HG03442 (cell line): ENCODE results near the gene RCAN3.
"Not testable (repeated sequence)": the region's sequence is repeated elsewhere in the genome, so short reads cannot be mapped to it uniquely, and the experiment has no call there.

ENCODE experiments used
- ATAC-seq: cut with Tn5 transposase; IDR thresholded peaks from one replicate; pipeline ENCODE4 v1.9.1; 2021; ENCODE audit warnings: mild to moderate bottlenecking, moderate library complexity; ENCODE audit not compliant: unreplicated experiment

Gene RCAN3

DNA sequence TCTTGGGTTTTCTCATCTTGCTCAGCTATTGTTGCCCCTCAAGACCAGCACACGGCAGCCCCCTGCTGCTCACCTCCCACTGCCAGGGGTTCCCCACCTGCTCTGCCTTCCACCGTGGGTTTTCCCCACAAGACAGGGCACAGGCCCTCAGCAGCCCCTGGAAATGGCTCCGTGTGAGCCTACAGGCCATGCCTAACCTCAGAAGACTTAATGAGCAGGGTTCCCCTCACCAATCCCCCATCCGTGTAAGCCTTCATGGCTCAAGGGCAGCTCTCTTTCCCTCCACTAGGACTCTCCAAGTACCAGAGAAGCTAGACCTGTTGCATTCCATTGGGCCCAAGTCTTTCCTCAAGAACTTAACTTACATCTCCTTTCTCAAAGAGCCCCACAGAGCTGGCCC, 18.4 kb upstream of the RCAN3 start:
- no peak for ATAC-seq

DNA sequence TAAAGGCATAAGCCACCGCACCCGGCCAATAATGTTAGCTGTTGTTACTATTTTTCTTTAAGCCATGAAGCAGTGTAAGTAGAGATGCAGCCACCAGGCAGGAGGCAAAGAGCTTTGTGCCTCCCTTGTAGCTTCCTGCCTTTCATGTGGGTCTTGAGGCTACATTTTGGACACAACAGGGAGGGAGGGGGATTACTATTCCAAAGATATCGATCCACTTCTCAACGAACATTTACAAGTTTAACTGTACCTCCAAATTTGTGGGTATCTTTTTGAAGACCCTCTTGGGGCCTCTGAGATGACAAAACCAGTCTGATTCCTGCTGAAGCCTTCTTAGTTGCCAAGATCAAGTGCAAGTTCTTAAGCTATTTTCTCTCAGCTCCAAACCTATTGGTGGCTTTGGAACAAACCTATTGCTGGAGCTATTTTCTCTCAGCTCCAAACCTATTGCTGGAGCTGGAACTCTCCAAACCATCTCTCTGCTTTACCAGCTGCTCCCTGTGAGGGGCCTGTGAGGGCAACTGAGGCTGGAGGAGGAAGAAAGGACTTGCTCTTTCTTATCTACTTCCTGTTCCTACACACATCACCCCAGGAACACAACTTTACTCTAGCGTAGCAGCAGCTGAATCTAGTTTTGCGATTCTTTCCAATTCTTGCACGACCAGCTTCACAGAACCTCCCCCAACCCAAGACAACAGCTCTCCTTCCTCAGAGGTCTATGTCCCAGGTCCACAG, 16.1 kb upstream of the RCAN3 start:
- ATAC-seq, result no peak

DNA sequence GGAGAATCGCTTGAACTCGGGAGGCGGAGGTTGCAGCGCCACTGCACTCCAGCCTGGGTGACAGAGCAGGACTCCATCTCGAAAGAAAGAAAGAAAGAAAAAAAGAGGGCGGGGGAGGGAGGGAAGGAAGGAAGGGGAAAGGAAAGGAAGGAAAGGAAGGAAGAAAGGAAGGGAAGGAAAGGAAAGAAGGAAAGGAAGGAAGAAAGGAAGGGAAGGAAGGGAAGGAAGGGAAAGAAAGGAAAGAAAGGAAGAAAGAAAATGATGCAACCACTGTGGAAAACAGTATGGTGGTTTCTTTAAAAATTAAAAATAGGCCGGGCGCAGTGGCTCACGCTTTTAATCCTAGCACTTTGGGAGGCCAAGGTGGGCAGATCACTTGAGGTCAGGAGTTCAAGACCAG, 15.2 kb upstream of the RCAN3 start:
- no peak for ATAC-seq

DNA sequence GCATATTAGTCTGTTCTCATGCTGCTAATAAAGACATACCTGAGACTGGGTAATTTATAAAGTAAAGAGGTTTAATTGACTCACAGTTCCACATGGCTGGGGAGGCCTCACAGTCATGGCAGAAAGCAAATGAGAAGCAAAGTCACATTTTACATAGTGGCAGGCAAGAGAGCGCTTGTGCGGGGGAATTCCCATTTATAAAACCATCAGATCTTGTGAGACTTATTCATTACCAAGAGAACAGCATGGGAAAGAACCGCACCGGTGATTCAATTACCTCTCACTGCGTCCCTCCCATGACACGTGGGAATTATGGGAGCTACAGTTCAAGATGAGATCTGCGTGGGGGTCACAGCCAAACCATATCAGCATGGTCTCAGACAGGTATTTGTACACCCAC, 14.5 kb upstream of the RCAN3 start:
- not testable (repeated sequence) for ATAC-seq

DNA sequence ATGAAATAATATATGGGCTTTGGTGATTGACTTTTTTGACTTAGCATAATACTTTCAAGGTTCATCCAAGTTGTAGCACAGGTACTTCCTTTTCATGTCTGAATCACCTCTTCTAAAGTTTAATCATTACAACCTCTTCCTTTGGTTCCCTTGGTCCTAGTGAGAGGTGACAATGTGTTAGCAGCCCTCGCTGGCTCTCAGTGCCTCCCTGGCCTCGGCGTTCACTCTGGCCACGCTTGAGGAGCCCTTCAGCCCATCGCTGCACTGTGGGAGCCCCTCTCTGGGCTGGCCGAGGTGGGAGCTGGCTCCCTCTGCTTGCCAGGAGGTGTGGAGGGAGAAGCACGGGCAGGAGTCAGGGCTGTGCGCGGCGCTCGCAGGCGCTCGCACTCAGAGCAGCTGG, 13.0 kb upstream of the RCAN3 start:
- no peak for ATAC-seq

DNA sequence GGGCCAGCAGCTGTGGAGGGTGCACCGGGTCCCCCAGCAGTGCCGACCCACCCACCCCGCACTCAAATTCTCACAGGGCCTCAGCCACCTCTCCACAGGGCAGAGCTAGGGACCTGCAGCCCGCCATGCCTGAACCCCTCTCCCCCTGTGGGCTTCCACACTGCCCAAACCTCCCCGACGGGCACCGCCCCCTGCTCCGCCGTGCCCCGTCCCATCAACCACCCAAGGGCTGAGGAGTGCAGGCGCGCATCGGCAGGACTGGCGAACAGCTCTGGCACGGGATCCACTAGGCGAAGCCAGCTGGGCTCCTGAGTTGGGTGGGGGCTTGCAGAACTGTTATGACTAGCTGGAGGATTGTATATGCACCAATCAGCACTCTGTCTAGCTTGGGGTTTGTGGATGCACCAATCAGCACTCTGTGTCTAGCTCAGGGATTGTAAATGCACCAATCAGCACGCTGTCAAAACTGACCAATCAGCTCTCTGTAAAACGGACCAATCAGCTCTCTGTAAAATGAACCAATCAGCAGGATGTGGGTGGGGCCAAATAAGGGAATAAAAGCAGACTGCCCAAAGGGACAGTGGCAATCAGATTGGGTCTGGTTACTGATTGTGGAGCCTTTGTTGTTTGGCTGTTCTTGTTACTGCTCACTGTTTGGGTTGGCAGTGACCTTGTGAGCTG, 12.4 kb upstream of the RCAN3 start:
- no peak for ATAC-seq

DNA sequence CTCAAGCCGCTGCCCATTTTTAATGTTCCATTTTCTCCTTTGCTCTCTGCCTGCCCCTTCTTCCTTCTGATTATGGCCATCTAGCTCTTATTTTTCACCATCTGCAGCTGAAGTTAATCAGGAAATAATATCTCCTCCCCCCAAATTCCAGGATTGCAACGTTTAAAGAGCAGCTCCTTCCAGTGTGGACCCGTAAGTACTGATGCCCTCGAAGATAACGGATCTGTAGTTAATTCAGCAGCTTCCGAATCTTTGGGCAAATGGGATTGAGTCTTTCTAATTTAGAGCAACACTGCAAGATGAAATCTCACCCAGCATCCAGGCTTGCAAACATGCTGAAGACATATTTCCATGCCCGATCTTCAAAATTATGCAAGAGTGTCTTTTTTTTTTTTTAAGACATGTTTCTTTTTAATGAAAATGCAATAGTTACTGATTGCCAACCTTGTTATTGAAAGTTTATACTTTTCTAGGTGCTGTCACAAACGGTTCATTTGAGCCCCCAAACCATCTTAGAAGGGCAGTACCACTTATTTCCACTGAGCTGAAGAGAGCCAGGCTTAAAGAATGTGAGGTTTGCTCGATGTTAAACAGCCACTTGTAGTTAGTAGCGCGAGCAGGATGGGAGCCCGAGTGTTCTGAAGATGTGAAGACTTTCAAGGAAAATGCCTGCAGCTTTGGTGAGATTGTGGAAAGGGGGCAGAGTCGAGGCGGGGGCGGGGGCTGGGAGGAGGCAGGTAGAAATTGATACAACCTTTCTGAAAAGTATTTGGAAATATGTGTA, 10.9 kb upstream of the RCAN3 start:
- ATAC-seq, result no peak

DNA sequence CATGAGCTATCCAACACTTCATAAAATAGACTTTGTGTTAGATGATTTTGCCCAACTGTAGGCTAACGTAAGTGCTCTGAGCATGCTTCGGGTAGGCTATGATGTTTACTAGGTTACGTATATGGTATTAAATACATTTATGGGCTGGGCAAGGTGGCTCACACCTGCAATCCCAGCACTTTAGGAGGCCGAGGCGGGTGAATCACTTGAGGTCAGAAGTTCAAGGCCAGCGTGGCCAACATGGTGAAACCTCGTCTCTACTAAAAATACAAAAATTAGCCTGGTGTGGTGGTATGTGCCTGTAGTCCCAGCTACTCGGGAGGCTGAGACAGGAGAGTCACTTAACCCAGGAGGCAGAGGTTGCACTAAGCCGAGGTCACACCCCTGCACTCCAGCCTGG, 9.7 kb upstream of the RCAN3 start:
- ATAC-seq, result not testable (repeated sequence)

DNA sequence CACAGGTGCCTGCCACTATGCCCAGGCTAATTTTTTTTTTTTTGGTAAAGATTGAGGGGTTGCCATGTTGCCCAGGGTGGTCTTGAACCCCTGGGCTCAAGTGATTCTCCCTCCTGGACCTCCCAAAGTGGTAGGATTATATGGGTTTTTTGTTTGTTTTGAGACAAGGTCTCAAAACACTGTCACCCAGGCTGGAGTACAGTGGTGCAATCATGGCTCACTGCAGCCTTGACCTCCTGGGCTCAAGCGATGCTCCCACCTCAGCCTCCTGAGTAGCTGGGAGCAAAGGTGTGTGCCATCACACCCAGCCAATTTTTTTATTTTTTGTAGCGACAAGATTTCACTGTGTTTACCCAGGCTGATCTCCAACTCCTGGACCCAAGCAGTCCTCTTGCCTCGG, 8.9 kb upstream of the RCAN3 start:
- no peak for ATAC-seq

DNA sequence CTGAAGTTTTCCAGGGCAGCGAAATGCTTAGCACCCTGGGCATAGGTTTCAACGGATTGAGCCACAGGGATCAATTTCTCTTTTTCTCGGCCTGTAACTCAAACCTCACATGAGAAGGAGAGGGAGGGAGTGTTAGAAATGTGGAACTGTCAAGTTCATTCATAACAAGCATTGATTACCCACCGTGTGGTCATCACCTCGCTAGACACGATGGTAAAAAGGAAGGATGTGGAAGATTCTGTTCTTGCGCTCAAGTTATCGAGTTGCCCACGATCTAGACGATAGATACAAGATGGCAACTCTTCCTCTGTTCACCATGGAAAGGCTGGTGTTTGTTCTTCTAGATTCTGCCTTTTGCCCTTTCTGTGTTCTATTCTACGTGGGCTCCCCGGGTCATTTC, 4.0 kb upstream of the RCAN3 start:
- ATAC-seq, result no peak

DNA sequence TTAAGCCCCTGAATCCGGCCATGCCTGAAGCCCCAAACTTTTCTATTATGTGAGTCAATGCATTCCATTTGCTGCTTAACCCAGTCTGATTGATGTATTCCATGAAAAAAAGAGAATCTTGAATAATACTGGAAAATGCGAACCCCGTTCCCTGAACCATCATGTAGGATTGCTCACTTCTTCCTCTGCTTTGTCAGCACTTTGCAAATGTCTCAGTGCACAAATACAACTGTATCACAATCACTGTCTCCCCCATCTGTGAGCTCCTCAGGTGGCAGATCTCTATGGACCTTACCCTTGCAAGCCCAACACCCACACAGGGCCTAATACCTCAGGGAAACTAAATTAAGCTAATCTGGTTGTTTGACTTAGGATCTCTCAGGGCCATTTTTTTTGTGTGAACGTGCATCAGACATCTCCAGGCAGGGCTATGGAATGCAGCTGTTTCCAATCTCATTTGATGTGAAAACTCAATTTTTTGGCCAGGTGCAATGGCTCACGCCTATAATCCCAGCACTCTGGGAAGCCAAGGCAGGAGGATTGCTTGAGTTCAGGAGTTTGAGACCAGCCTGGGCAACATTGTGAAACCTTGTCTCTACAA, 2.1 kb upstream of the RCAN3 start:
- no peak for ATAC-seq

DNA sequence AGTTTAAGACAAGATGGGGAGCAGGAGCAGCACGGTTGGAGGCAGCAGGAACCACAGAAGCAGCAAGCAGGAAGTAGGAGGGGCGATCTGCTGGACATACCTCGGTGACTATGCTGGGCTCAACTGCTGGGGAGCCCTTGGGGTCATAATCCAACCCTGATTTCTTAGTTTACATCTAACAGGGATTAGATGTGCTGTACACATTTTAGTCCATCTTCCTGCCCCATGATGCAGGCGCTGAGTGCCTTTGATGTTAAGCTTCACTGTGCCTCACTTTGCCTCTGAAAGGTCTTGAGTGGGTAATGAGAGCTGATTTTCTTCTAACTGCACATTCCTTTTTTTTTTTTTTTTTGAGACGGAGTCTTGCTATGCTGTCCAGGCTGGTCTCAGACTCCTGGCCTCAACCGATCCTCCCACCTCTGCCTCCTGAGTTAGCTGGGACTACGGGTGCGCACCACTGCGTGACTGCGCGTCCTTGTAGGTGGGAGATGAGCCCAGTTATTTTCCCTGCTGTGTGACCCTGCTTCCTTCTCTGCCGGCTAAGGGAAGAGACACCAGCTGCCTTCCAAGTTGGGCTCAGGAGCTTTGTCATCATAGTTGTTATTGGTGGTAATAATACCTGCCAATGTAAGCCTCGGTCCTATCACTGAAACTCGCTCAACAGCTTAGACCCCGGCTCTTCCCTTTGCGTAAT, 1.1 kb upstream of the RCAN3 start:
- no peak for ATAC-seq

DNA sequence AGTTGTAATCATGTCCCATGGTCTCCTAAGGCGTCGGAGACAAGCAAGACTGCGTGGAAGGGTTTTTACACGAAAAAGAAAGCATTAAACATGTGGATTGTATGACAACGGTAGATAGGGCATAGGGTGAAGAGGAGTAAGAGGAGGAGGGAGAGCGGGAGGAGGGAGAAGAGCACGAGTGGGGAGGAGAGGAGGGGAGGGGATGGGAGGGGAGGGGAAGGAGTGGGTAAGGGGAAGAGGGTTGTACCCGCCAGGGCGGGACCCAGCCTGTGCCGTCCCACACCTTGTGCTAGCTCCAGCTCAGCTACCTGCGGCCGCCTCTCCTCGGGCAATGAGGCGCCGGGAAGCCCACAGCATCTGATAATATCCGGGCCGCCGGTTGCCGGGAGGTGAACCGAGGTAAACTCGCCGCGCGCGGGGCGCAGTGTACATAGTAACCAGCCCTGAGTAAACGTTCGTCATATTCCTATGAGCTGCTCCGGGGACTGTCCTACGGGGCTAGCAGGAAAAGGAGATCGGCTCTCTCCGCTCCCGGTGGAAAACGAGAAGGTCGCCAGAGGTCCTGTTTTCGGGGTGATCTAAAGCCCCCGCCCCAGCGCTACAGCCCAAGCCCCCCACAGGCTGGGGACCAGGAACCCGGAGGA, 449 bp upstream of the RCAN3 start:
- peak; percentile 30 for ATAC-seq

DNA sequence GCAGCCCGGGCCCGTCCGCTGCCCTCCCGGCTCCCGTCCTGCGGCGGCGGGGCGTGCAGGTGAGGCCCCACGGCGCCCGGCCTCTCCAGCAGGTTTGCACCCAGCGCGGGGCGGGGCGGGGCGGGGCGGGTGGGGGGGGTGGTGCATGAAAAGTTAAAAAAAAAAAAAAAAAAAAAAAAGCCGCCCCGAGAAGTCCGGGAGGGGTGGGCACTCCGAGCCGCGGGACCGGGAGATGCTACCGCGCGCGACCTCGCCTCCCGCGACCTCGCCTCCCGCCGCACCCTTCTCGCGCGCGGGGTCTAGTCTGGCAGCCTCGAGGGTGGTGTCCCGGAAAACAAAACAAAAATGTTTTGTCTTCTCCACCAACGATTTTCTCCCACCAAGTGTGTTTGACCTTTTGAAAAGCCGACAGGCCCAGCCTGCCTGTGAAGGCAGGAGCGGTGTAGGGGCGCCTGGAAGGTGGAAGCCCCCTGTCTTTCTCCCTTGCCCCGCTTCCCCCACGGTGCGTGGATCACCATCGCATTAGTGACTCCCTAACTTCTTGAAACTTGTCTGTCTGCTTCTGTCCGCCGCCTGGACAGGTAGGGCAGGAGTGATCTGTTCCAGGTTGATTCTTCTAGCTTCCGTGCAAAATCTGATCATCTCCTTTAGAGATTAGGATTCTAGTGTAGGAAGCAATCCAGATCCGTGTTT, 569 bp downstream of the RCAN3 start:
- no peak for ATAC-seq

DNA sequence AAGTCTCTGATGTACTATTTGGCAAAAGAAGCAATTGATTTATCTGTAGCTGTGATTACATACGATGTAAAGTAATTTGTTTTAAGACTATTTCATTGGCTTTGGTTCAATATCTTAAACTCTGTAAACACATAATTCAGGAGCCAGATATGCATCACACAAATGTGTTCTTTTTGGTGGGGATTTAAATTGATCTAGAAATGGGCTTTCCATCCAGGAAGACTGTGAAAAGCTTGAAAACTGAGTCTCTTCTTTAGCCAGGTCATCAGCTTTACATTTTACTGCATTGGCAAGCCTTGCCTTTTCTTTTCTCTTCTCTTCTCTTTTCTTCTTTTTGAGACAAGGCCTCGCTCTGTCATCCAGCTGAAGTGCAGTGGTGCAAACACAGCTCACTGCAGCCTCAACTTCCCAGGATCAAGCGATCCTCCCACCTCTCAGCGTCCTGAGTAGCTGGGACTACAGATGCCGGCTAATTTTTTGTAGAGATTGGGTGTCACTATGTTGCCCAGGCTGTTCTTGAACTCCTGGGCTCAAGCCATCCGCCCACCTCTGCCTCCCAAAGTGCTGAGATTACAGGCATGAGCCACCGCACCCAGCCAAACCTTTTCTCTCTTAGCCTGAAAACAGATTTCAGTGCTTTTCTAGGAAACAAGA, 1.4 kb downstream of the RCAN3 start:
- ATAC-seq, result no peak

DNA sequence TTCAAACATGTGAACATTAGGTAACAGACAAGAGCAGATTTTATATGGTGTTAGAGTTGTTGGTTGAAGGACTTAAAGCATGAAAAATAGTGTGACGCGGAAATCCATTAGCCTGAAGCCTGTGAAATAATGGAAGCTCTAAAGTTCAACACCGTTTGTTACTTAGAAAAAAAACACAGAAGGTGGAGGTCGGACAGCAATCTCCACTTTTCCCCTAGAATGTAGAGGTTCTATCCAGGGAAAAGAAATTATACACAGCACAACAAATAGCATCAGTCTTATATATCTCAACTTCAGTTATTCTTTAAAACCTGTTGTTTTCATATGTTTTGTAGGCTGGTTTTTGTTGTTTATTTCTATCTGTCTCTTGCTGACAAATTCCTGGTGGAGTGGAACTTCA, 1.9 kb downstream of the RCAN3 start:
- no peak for ATAC-seq

DNA sequence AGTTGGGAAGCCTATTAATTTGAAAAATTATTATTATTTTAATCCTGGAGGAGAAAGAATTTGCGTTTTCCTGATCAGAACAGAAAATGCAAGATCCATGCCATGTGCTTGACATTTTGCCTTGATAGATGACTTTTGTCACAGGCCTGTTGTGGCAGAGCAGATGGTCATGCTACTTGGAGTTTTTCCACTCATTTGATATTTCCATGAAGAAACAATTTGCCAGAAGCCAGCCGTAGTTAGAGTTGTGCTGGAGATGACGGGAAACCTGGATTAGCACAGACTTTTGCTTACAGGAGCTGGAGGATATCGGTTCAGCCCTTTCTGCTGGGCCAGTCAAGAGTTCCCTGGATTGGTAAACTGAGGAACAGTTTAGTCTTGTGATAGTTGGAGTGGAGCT, 3.2 kb downstream of the RCAN3 start:
- no peak for ATAC-seq

DNA sequence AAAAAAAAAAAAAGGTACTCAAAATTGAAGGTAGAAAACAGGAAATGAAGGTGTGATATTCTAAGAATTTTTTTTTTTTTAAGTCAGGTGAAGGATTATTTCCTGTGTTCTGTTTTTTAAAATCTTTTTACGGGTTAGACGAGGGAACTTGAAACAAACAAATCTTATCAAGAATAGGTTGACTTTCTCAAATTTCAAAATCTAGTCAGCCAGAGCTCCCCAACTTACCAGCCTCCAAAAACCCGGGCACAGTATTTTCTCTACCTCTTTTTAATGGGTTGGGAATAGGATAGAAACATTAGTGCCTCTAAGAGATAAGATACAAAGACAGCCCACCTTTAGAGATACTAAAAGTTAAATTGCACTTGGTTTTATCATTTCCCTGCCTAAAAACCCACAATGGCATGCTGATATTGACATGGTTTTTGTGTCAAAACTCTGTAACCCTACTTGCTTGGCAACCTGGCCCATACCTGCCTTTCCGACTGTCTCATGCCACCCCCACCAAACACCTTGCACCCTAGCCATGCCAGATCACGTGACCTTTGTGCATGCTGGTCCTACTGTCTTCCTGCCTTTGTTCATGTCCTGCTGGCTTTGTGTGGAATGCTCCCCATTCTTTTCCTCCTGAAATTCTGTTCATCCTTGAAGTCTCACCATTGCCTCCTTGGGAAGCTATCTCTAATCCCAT, 4.2 kb downstream of the RCAN3 start:
- ATAC-seq, result no peak

DNA sequence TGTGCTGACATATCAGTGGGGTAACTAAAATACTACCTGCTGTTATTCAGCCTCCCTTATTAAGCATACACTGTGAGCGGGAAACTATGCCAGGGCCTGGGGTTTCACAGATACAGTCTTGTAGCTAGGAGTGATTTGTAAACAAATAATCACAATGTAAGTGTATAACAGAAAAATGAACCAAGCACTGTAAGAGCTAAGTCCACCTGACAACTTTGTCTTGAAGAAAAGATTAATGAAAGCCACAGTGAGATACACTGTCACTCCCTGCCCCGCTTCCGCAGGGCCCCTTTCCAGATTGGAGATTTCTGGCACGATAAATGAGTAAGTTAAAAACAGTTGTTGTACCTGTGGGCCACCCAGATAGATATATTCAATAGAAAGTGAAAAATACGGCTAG, 4.8 kb downstream of the RCAN3 start:
- no peak for ATAC-seq
